ENCODE data around the gene WDR47. TPM values are rescaled to one million over a fixed set of nuclear protein-coding genes. Genes with fewer than 3 reads are reported as not detected.

WDR47 gene
- total and polyA plus RNA-seq, 10 of the 15 experiments (the other 5 are each of a cell fraction or from before 2014, with no cell fraction given) = 2.4 to 9.7 (median 5.9) TPM

- TF ChIP-seq REST (IDR thresholded peaks at IDR 0.05; ENCODE audit: low read depth, low read length) (no peak), CHD2 (IDR thresholded peaks at IDR 0.05; ENCODE audit: borderline replicate concordance, low read depth, low read length) (peak; percentile 60), E4F1 (IDR thresholded peaks at IDR 0.05; ENCODE audit: borderline replicate concordance, partially characterized antibody) (peak; percentile 86), ZNF274 (IDR thresholded peaks at IDR 0.05; ENCODE audit: insufficient read depth, insufficient read length) (no peak), HDGF (IDR thresholded peaks at IDR 0.05) (no peak), MYC (IDR thresholded peaks at IDR 0.05; ENCODE audit: insufficient read depth, insufficient read length, insufficient replicate concordance, low read length, severe bottlenecking) (peak; percentile 56), NKRF (conservative IDR thresholded peaks at IDR 0.05) (0 out of 2 replicates have a peak, but pooled peaks have one; percentile 76), NFIC (IDR thresholded peaks at IDR 0.05; ENCODE audit: low read depth, low read length) (no peak), MYB (IDR thresholded peaks at IDR 0.05; ENCODE audit: borderline replicate concordance, low read depth, low read length) (no peak), SKIL (IDR thresholded peaks at IDR 0.05; ENCODE audit: low read depth, poor library complexity, severe bottlenecking) (peak; percentile 35), MEF2B (IDR thresholded peaks at IDR 0.05; ENCODE audit: partially characterized antibody, poor library complexity, severe bottlenecking) (peak; percentile 64), TCF3 (IDR thresholded peaks at IDR 0.05; ENCODE audit: borderline replicate concordance, insufficient read depth, low read depth, low read length) (peak; percentile 61; the same call in 1 of the 2 replicates), CREM (IDR thresholded peaks at IDR 0.05; ENCODE audit: low read depth) (peak; percentile 96), IRF4 (IDR thresholded peaks at IDR 0.05; ENCODE audit: low read depth, low read length) (peak; percentile 84), BHLHE40 (IDR thresholded peaks at IDR 0.05; ENCODE audit: borderline replicate concordance in 1 of 2, low read depth in 2 of 2, low read length in 1 of 2) (peak; percentile 64 to 77; a peak in 2 of 4 replicates), CBX5 (IDR thresholded peaks at IDR 0.05; ENCODE audit: low read depth) (peak; percentile 67; the same call in 1 of the 2 replicates), EP300 (IDR thresholded peaks at IDR 0.05; ENCODE audit: borderline replicate concordance in 1 of 2, control insufficient read depth in 1 of 2, low read depth in 2 of 2, low read length in 2 of 2) (0 out of 4 replicates have a peak, but pooled peaks of 1 of the 2 experiments have one; percentile 6)
These were observed 48.5 kb upstream of the WDR47 start, which contains the start of gene TMEM167B (continued) for GRCh38 chr1:109090196-109091077.
